ENCODE measurements around the gene ANO1.
A peak's percentile ranks its signal among the peaks of the same experiment; 100 is the strongest.

ANO1 gene

DNA sequence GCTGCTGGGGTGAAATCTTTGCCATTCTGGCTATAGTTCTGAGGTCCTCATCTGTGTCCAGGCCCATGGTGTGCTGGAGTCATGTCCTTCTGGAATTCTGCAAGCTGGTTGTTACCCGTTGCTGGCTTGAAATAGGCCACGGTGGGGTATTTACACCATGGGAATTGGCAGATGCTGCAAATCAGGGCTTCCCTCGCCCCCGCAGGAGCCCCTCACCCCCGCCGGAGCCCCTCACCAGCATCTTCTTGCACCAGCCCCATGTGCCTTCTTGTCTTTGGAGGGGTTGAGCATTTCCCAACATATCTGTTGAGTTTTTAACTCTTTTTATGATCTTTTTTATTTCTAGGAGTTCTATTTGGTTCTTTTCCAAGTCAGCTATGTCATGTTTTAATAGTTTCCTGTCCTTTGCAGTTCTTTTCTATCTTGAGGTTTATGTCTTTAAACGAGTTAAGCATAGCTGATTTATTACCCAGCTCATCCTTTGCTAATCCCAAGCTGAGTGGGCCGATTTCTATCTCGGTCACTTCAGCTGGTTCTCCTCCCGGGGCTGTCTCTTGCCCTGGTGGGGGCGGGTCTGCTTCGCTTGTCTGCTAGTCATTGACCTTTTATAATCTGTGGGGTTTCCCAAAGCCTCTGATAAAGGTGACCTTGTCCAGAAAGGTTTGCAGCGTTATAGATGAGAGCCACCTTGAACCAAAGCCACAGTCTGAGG, 17.6 kb downstream of the ANO1 start:
- DNase-seq (ENCODE audit: low spot score): no peak

GRCh38 chr11:70097783-70098563, 19.9 kb downstream of the ANO1 start:
- DNase-seq (ENCODE audit: low spot score): no peak

DNA sequence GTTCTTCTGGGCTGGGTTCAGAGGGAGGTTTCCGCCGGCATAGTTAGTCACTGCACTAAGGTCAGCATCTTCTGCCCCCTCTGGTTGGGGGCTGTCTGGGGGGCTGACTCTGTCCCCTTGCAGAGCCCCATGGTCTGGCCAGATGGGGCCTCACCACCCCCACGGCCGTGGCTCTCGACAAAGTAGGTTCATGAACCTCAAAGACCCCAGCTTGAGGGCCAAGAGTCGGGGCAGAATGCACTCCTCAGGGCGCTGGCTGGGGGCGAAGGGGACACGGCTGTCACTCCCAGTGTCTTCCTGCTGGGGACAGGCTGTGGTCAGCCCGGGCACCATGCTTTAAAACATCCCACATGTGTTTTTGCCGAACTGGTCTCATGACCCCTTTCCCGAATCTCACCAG, 20.8 kb downstream of the ANO1 start:
- no peak for DNase-seq (ENCODE audit: low spot score)

DNA sequence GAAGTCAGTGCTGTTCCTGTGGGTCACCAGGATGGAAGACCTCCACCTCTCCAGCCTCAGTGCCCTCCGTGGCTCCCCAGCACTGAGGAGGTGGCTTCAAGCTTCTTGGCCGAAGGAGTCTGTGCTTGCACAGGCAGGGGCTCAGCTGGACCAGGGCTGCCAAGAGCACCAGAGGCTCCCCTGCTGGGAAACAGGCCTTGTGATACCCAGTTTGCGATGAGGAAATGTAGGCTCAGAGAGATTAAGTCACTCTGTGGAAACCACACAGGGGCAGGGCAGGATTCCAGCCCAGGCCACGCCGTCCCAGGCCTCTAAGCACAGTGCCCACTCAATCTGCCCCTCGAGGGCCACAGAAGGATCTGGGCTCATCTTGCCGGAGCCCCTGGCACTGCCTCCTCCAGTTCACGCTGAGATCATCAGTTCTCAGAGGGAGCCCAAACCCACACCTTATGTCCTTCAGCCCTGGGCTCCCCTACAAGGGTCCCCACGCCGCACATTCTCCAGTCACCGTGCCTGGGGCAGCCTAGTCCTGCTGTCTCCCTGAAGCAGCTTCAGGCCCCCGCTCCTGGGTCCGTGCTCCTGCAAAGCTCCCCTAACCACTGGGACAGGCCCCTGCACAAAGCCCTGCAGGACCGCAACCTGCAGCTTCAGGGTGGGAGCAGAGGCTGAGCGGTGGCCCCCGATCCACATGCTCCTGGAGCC, 21.6 kb downstream of the ANO1 start:
- DNase-seq (ENCODE audit: low spot score): no peak

DNA sequence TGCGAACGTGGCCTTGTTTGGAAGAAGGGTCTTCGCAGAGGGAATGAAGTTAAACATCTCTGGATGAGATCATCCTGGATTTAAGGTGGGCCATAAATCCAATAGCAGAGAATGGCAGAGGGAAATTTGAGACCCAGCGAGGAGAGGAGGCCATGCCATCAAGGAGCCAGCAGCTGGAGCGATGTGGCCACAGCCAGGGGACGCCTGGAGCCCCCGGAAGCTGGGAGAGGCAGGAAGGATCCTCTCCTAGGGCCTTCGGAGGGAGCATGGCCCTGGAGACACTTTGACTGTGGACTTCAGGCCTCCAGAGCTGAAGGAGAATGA, 22.1 kb downstream of the ANO1 start:
- no peak for DNase-seq (ENCODE audit: low spot score)

GRCh38 chr11:70100791-70101190, 22.7 kb downstream of the ANO1 start:
- DNase-seq (ENCODE audit: low spot score): no peak

GRCh38 chr11:70103256-70103975, 25.3 kb downstream of the ANO1 start:
- no peak for DNase-seq (ENCODE audit: low spot score)

DNA sequence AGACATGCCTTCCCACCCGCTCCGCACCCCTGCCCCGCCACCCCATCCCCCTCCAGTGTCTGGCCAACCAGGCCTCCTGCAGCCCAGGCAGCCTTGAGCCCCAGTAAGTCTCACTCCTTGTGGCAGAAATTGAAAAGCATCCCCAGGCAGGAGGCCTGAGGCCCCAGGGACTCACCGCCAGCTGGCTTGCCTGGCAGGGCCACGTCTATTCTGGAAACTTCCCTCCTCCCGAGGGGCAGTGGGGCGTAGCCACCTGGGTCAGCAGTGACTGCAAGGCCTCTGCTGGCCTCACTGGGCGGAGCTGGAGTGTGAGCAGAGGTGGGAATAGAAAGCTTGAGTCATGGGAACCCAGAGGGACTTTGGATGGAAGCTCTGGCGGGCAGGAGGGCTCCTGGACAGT, 26.3 kb downstream of the ANO1 start:
- DNase-seq (ENCODE audit: low spot score): no peak

GRCh38 chr11:70104961-70105360, 26.8 kb downstream of the ANO1 start:
- DNase-seq (ENCODE audit: low spot score): no peak

DNA sequence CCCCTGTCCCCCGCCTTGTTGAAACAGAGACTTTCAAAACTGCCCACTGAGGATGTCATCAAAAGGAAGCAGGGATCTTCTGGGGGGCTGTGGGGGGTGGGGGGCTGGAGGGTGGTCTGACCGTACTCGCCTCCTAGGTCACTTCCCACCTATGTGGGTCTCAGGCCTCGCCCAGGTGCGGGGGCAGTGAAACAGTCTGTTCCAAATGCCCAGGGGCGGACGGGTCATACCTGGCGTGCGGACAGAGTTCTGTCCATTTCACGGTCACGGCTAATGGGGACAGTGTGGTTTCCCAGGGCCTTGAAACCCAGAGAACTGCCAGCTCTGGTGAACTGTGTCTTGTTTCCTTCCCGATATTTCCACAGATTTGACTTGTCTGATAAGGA, 27.2 kb downstream of the ANO1 start:
- no peak for DNase-seq (ENCODE audit: low spot score)

GRCh38 chr11:70105755-70106571, 27.8 kb downstream of the ANO1 start:
- no peak for DNase-seq (ENCODE audit: low spot score)

GRCh38 chr11:70106757-70107156, 28.6 kb downstream of the ANO1 start:
- no peak for DNase-seq (ENCODE audit: low spot score)

DNA sequence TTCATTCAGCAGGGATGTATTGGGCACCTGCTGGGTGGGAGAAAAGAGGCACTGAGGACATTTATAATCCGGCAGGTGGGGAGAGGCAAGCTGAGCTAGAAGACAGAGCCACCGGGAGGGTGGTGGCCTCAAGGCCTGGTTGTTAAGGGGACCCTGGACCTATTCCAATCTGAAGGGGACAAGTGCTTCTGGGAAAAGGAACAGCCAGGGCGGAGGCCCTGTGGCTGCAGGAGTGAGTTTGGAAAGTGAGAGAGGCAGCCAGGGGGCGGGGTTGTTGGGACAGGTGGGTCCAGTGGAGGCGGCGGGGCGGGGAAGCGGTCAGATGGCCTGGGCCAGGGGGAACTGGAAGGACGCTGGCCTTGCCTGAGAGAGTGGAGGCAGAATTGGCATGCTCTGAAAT, 29.1 kb downstream of the ANO1 start:
- no peak for DNase-seq (ENCODE audit: low spot score)

DNA sequence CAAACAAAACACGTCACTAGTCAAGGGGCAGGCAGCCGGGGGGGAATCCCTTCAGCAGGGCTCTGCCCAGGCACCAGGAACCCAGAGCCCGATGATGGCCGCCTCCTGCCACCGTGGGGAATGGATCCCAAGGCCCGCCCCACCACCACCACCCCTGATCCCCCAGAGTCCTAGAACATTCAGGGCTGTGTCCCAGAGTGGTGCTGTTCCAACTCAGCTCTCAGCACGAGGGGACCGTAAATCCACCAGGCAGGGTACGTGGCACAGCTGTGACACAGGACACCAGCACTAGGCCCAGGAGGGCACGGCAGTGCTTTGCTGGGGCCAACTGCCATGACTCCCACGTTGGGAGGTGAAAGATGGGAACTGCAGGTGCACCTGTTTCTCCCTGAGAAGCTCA, 29.6 kb downstream of the ANO1 start:
- DNase-seq (ENCODE audit: low spot score): no peak

DNA sequence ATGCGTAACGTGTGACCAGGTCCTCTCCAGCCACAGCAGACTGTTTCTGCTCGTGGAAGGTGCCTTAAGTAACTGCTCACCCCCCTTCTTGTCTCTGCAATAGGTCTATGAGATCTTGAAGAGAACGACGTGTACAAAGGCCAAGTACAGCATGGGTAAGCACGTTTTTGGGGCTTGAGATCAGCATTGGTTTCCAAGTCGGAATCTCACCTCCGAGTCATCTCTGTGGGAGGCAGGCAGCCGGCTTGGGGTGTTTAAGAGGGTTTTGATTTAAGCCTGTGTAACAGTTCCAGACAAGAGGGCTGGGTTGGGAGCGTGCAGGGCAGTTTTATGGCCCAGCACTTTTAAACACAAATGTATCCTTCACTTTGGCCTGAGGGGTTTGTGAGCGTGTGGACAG, 30.1 kb downstream of the ANO1 start:
- DNase-seq (ENCODE audit: low spot score): no peak

- DNase-seq (ENCODE audit: low spot score): no peak
Observed at GRCh38 chr11:70109006-70109405, 30.9 kb downstream of the ANO1 start.

- DNase-seq (ENCODE audit: low spot score): no peak
Observed at GRCh38 chr11:70109903-70110302, 31.8 kb downstream of the ANO1 start.

- DNase-seq (ENCODE audit: low spot score): no peak
Observed at GRCh38 chr11:70110538-70111055, 32.5 kb downstream of the ANO1 start.

DNA sequence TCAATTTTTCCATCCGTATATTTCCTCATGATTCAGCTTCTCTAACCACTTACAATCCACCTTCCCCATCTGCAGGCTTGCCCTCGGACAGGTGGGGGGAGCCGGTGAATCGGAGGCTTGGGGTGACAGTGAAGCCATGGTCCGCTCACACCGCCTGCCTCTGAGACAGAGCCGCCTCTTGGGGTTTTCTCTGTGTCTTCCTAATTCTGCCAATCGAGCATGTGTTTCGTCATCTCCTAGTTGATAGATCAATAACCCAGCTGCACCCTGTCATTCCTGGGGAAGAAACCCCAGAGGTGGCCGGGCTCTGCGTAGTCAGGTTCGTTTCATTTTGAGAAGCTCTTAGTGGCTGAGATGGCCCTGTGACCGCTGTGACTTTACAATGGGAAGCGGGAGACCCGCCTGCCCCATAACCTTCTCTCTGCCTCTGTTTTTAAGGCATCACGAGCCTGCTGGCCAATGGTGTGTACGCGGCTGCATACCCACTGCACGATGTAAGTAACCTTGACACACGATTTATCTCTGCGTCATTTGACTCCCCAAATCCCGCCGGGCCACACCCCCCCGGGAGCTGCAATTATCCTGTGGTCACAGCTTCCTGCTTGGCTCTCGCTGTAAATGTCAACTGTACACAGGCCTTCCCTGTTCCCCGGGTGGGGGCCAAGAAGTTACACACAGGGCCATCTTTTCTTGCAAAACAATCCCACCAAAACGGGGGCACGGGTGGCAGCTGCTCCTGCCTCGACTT, 33.3 kb downstream of the ANO1 start:
- DNase-seq (ENCODE audit: low spot score): peak; percentile 35

DNA sequence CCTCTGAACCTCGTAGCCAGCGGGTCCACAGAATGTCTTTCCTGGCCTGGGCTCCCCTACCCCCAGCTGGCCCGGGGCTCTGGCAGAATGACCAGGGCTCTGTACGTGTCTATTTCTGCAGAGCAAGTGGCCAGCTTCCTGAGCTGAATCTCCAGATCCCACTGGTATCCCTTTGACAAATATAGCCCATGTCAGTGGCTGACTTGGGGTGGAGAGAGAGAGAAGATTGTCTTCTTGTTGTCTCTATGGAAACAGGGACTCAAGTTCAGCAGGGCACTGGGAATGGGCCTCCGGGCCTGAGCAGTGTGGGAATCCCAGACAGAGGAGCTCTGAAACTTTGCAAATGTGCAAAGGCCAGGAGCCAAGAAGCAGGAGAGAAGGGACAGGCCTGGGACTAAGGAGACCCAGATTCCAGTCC, 33.9 kb downstream of the ANO1 start:
- no peak for DNase-seq (ENCODE audit: low spot score)

- DNase-seq (ENCODE audit: low spot score): no peak
Observed at GRCh38 chr11:70113801-70114200, 35.7 kb downstream of the ANO1 start.
